NCI-H2107 (cell line): ENCODE data around the gene SHD.
"Not testable (repeated sequence)": the region's sequence is repeated elsewhere in the genome, so short reads cannot be mapped to it uniquely, and the experiment has no call there.

Experiments
- DNase-seq: peaks from one replicate; lab custom pipeline; 2025; lab: John Stamatoyannopoulos, UW

Gene SHD

DNA sequence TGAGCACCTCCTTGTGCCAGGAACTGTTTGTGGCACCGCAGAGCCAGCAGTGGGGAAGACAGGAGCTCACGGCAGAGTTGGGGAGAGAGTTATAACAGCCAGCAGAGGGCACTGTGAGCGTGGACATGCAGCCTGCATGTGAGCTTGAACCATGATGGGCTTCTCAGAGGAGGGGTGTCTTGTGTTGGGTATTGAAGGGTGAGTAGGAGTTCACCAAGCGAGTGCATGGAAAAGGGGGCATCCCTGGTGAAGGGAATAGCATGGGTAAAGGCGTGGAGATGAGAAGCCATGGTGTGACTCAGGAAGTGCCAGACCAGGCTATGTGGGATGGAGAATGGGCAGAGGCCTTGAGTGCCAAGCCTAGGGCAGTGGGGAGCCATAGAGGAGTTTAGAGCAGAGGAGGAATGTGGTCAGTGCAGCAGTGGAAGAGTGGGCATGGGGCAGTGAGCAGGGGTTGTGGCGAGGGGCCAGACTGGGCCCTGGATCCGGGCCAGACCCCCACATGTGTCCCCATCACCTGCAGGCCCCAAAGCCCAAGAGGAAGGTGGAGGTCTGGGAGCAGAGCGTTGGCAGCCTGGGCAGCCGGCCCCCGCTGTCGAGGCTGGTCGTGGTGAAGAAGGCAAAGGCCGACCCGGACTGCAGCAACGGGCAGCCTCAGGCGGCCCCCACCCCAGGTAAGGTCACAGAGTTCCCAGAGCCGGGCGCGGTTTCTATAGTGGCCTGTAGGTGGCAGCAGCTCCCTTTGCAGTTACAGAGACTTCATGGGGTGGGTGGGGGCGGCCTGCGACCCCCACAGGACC is 11.8 kb upstream of the SHD start:
- no peak for DNase-seq

- DNase-seq, result no peak
Observed at GRCh38 chr19:4267901-4268815, 10.9 kb upstream of the SHD start.

GRCh38 chr19:4268816-4269430 is 10.1 kb upstream of the SHD start:
- no peak for DNase-seq

DNA sequence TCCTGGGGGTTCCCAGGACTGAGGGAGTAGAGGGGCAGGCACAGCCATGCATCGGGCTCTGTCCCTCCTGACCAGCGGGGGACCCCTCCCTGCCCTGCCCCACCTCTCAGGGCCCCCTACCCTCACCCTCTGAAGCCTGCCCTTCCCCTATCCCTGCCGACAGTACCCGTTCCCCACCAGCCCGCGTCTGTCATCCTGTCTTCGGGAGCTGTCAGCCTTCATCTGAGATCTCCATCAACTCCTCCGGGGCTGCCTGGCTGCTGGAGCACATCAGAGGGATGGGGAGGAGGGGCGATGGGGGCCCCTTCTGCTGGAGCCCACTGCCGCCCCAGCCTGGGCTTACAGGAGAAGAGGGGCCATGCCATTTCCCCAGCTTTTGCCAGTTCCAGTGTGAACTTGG is 6.2 kb upstream of the SHD start:
- DNase-seq, result no peak

GRCh38 chr19:4274321-4274686 is 4.8 kb upstream of the SHD start:
- not testable (repeated sequence) for DNase-seq

- no peak for DNase-seq
Observed at GRCh38 chr19:4277191-4277696, 1.8 kb upstream of the SHD start.

DNA sequence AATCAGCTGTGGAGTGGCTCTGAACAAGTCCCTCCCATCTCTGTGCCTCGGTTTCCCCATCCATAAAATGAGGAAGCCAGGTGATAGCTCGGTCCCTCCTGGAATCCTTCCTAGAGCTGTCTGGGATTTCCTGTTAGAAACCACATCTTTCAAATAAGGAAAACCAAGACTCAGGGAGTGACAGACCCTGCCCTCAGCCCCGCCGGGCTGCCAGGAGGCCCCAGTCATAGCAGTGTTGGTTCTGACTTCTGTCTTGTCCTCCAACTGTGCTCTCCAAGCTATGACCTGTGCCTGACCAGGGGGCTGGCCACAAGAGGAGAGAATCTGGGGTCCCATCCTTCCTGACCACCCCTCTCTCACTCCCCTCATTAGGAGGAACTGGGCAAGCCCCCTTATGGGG is 1.1 kb upstream of the SHD start:
- no peak for DNase-seq

DNA sequence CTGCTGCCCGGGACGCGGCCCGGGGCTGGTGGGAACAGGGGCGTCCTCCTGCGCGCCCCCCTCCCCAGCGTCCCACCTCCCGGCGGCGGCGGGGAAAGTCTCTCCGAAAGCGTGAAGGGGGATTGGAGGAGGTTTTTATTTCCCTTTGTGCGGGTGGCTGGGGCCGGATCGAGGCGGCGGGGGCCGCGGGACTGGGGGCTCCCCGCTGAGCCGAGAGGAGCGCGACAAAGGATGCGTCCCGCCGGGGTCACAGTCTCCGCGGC is 132 bp downstream of the SHD start:
- no peak for DNase-seq

- DNase-seq, result no peak
Observed at GRCh38 chr19:4279530-4280422, 710 bp downstream of the SHD start.

DNA sequence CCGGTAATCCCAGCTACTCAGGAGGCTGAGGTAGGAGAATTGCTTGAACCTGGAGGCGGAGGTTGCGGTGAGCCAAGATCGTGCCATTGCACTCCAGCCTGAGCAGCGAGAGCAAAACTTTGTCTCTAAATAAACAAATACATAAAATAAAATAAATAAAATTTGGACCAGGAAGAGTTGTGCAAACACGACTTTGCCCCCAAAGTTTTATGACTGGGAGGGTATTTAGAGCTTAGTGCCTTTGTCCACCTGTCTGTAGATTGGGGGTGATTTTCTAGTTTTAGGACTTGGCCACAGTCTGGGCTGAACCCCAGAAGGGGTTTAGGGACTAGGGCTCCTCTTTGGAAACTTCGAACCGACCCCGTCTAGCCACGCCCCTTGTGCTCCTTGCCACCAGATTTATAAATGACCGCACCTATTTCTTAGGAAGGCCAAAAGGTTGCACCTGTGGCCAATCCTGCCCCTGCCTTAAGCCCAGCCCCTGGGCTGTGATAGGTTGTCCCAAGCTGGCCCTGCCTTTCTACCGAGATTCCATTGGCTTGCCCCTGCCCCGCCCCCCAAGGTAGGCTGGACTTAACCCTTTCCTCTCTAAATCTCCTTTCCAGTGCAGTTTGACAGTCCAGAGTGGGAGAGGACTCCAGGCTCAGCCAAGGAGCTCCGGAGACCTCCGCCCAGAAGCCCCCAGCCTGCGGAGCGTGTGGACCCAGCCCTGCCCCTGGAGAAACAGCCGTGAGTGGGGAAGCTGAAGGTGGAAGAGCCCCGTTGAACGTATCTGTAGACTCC is 5.3 kb downstream of the SHD start:
- no peak for DNase-seq

DNA sequence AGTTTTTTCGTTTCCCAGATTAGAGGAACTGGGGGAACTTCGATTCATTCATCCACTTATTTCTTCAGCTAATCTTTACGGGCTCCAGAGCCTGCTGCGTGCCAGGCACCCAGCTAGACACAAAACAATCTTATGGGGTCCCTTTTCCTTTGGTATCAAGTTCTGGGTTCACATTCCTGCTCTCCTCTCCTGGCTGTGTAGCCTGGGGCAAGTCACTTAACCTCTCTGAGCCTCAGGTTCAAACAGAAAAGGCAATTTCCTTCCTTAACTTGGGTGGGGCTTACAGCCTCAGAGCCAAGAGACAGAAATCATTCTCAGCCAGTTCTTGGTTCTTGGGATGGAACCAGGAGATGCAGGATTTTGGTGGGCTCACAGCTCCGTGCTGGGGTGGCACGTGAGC is 5.9 kb downstream of the SHD start:
- no peak for DNase-seq

GRCh38 chr19:4286141-4286540 is 7.1 kb downstream of the SHD start:
- not testable (repeated sequence) for DNase-seq

GRCh38 chr19:4288091-4288777 is 9.2 kb downstream of the SHD start:
- DNase-seq, result no peak

DNA sequence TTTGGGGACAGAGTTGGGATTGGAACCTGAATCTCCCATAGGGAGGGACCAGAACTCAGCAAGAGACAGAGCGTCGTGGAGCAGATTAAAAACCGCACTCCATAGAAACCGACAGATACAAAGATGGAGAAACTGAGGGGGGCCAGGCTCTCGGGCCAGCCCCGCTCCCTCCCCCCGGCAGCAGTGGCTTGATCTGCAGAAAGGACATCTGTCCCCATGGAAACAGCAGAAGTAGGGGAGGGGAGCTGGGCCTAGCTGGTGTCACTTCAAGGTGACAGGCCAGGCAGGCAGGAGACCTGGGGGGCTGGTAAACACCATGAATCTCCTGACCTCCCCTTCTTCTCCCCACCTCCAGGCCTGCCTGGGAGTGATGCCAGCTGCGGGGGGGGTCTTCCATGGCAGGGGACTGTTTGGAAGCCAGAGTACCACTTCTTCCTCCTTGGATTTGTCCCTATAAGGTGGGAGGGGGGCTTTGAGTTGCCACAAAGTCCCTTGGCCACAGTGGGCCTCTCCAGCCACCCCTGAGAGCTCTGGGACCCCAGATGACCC is 12.2 kb downstream of the SHD start:
- DNase-seq, result no peak

DNA sequence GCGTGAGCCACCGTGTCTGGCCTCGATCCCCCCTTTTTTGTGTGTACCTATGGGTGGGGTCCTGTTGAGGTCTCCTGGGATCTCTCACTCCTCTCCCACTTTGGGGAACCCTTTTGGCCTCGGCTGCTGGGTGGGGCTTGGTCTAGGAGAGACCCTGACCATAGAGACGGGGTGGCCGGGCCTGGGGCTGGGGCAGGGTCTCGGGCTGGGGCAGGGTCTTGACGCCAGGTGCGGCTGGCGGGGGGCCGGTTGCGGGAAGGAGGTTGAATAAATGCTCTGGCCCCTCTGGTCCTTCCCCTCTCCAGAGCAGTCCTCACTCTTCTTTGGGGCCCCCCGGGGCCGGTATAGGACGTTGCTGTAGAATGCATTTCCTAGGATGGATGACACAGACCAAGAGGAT is 13.4 kb downstream of the SHD start:
- no peak for DNase-seq

- no peak for DNase-seq
Observed at GRCh38 chr19:4294389-4294788, 15.3 kb downstream of the SHD start.

DNA sequence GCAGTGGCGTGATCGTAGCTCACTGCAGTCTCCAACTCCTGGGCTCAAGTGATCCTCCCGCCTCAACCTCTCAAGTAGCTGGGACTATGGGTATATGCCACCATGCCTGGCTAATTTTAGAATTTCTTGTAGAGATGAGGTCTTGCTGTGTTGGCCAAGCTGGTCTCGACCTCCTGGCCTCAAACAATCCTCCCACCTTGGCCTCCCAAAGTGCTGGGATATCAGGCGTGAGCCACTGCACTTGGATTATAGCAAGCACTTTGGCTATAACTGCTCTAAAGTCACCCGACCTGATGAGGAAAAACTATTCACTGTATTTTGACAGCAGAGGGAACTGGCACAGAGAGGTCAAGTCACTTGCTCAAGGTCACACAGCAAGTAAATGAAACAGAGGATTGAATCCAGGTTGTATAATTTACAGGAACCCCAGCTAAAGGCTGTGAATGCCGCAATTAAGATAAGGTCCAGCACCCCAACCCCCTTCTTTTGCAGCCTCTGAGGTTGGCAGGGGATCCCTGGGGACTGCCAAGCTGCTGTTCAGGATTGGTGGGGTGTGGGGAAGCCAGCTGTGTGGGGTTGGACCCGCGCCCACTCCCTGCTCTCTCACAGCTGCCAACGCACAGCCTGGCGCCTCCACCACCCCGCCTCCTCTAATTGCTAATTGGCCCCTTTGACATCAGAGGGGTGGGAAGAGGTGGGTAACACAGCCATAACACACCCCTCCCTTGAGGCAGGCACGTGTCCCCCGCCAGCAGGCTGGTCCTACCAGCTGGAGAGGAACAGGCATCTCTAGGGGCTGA is 17.1 kb downstream of the SHD start:
- peak; percentile 68 for DNase-seq

DNA sequence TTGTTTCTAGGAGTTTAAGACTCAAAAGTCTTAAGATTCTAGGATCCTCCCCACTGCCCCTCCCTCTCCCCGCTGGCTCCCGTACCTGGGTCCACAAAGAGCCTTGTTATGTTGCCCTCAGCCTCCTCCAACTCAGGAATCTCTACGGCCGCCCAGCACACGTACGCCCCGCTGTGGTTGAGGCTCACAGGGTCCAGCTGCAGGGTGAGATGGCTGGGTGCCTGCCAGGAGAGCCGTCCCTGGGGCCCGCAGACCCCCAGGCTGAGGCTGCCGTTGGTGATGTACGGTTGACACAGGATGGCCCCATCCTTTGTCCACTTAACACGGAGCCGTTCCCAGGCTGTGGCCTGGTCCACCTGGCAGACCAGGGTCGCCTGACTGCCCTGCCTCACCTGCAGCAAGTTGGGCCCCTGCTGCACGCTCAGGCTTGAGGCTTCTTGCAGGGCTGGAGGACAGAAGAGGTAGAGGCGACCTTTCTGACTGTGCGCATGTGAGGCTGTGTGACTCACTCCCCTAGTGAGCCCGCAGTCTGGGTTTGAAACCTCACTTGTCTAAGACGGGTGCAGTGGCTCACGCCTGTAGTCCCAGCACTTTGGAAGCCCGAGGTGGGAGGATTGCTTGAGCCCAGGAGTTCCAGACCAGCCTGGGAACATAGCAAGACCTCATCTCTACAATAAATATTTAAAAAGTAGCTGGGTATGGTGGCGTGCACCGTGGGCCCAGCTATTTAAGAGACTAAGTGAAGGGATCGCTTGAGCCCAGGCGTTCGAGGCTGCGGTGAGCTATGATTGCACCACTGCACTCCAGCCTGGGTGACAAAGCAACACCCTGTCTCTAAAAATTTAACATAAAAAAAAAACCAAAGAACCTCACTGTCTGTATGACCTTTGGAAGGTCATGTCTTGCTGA is 19.1 kb downstream of the SHD start:
- DNase-seq, result no peak
